ENCODE data around the gene USP35.

DNA sequence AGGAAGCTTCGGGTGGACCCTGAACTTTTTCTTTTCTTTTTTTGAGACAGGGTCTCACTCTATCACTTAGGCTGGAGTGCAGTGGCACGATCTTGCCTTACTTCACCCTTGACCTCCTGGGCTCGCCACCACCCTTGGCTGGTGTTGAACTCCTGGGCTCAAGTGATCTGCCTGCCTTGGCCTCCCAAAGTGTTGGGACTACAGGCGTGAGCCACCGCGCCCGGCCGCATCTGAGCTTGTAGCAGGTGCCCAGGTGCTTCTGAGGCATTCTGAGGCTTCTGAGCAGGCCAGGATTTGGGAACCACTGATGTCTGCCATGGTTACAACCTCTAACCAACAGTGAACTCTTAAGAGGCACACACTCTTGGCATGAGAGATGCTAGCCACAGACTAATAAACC, 5.1 kb downstream of the USP35 start:
- TF ChIP-seq, protein P1, sequence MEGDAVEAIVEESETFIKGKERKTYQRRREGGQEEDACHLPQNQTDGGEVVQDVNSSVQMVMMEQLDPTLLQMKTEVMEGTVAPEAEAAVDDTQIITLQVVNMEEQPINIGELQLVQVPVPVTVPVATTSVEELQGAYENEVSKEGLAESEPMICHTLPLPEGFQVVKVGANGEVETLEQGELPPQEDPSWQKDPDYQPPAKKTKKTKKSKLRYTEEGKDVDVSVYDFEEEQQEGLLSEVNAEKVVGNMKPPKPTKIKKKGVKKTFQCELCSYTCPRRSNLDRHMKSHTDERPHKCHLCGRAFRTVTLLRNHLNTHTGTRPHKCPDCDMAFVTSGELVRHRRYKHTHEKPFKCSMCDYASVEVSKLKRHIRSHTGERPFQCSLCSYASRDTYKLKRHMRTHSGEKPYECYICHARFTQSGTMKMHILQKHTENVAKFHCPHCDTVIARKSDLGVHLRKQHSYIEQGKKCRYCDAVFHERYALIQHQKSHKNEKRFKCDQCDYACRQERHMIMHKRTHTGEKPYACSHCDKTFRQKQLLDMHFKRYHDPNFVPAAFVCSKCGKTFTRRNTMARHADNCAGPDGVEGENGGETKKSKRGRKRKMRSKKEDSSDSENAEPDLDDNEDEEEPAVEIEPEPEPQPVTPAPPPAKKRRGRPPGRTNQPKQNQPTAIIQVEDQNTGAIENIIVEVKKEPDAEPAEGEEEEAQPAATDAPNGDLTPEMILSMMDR (IDR thresholded peaks at IDR 0.05; ENCODE audit: insufficient read depth, low read length, poor library complexity, severe bottlenecking): no peak
- TF ChIP-seq EZH2phosphoT487 (conservative IDR thresholded peaks at IDR 0.05; ENCODE audit: low read length): no peak
